Measurements from ENCODE around the gene IFT81.
"Not testable (repeated sequence)": the region's sequence is repeated elsewhere in the genome, so short reads cannot be mapped to it uniquely, and the experiment has no call there.

The IFT81 gene

DNA sequence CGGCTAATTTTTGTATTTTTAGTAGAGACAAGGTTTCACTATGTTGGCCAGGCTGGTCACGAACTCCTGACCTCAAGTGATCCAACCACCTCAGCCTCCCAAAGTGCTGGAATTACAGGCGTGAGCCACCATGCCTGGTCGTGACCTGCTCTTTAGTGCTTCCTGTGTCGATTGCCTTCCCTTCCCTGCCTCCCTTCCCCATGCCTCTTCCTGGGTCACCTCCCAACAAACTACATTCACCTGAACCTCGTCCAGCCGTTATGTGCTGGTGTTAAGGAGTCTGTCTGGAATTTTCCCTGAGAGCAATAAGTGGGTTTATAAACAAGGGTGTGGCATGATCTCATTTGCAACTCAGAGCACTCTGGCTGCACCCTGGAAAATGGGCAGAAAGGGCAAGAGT is 43.7 kb upstream of the IFT81 start:
- Histone ChIP-seq H3K9me3 (ENCODE audit: insufficient read depth, low read length) (no peaks in the 10 kb centered on the region), H3K36me3 (replicated peaks; ENCODE audit: low read depth, low read length) (no peaks in the 10 kb centered on the region), H3K4me1 (ENCODE audit: low read length) (peaks cover 12% of the 10 kb centered on the region), H3K4me3 (ENCODE audit: low read length) (no peak overlapping the region), H3K79me2 (ENCODE audit: low read length) (no peaks in the 10 kb centered on the region), H2AFZ (ENCODE audit: low read depth, low read length) (no peak overlapping the region), H3K27ac (ENCODE audit: low read length) (no peak overlapping the region), H3K9ac (ENCODE audit: low read length) (no peak overlapping the region), H3K27me3 (ENCODE audit: low read depth, low read length) (no peaks in the 10 kb centered on the region), H3K4me2 (ENCODE audit: low read length) (0 out of 2 replicates have a peak overlapping the region, but pooled peaks have one; percentile 61), H4K20me1 (ENCODE audit: insufficient read depth, low read length) (no peaks in the 10 kb centered on the region)
- no peak for TF ChIP-seq CTCF (IDR thresholded peaks at IDR 0.05; ENCODE audit: low read depth, low read length)
- TF ChIP-seq EZH2phosphoT487 (IDR thresholded peaks at IDR 0.05; ENCODE audit: low read depth) = no peak

- H3K4me2 ChIP-seq (ENCODE audit: low read length) = no peak overlapping the region
- no peak overlapping the region for H2AFZ ChIP-seq (ENCODE audit: low read depth, low read length)
- H4K20me1 ChIP-seq (ENCODE audit: insufficient read depth, low read length) = no peaks in the 10 kb centered on the region
- TF ChIP-seq EZH2phosphoT487 (IDR thresholded peaks at IDR 0.05; ENCODE audit: low read depth) (no peak), CTCF (IDR thresholded peaks at IDR 0.05; ENCODE audit: low read depth, low read length) (no peak)
- H3K27ac ChIP-seq (ENCODE audit: low read length) = no peak overlapping the region
- H3K36me3 ChIP-seq (replicated peaks; ENCODE audit: low read depth, low read length) = no peaks in the 10 kb centered on the region
- H3K9me3 ChIP-seq (ENCODE audit: insufficient read depth, low read length) = no peaks in the 10 kb centered on the region
- no peak overlapping the region for H3K4me3 ChIP-seq (ENCODE audit: low read length)
- no peak overlapping the region for H3K9ac ChIP-seq (ENCODE audit: low read length)
- H3K4me1 ChIP-seq (ENCODE audit: low read length) = peaks cover 12% of the 10 kb centered on the region
- H3K27me3 ChIP-seq (ENCODE audit: low read depth, low read length) = 0 out of 2 replicates have a peak, but pooled peaks cover 3% of the 10 kb centered on the region
- no peaks in the 10 kb centered on the region for H3K79me2 ChIP-seq (ENCODE audit: low read length)
Measured at GRCh38 chr12:110084314-110085015, 39.7 kb upstream of the IFT81 start.

DNA sequence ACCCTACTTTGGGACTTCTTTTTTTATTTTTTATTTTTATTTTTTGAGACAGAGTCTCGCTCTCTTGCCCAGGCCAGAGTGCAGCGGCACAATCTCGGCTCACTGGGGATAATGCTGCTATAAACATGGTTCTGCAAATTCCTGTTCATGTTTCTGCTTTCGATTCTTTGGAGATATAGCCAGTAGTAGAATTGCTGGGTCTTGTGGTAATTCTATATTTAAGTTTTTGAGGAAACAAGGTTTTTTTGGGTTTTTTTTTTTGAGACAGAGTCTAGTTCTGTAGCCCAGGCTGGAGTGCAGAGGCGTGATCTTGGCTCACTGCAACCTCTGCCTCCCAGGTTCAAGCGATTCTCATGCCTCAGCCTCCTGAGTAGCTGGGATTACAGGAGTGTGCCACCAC is 35.9 kb upstream of the IFT81 start:
- H2AFZ ChIP-seq (ENCODE audit: low read depth, low read length); H3K4me1 ChIP-seq (ENCODE audit: low read length); H3K4me2 ChIP-seq (ENCODE audit: low read length): not testable (repeated sequence)

DNA sequence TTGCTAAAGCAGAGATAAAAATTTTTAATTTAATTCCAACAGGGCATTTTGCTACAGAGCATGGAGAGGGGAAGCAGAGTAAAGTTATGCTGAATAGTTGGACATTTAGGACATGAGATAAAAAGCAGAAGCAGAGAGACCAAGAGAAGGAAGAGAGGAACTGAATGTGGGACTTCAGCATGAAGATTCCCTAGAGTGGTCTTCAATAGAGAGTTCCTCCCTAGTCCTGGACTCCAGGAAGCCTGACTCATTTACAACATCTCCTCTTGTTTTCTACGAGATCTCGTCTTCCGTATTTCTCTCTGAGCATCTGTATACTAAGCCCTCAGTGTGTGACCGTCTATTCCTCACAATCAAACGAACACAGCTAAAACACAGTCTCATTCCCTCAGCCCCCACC is 35.2 kb upstream of the IFT81 start:
- H3K4me2 ChIP-seq (ENCODE audit: low read length) = peak overlapping the region; percentile 9; the same call in 1 of the 2 replicates
- TF ChIP-seq CTCF (IDR thresholded peaks at IDR 0.05; ENCODE audit: low read depth, low read length) (no peak), EZH2phosphoT487 (IDR thresholded peaks at IDR 0.05; ENCODE audit: low read depth) (no peak)

More for the DNA sequence above, 35.9 kb upstream of the IFT81 start:
- H3K27ac ChIP-seq (ENCODE audit: low read length); H4K20me1 ChIP-seq (ENCODE audit: insufficient read depth, low read length); H3K4me3 ChIP-seq (ENCODE audit: low read length); H3K79me2 ChIP-seq (ENCODE audit: low read length); H3K9ac ChIP-seq (ENCODE audit: low read length); H3K36me3 ChIP-seq (replicated peaks; ENCODE audit: low read depth, low read length); H3K9me3 ChIP-seq (ENCODE audit: insufficient read depth, low read length): not testable (repeated sequence)
- peaks cover 25% of the 10 kb centered on the region for H3K27me3 ChIP-seq (ENCODE audit: low read depth, low read length)

More for the DNA sequence above, 35.2 kb upstream of the IFT81 start:
- no peak overlapping the region for H3K27ac ChIP-seq (ENCODE audit: low read length)
- no peak overlapping the region for H3K9ac ChIP-seq (ENCODE audit: low read length)
- no peaks in the 10 kb centered on the region for H3K79me2 ChIP-seq (ENCODE audit: low read length)
- peaks cover 30% of the 10 kb centered on the region for H3K27me3 ChIP-seq (ENCODE audit: low read depth, low read length)
- peaks cover 5% of the 10 kb centered on the region; the same call in 1 of the 2 replicates for H3K4me1 ChIP-seq (ENCODE audit: low read length)
- no peaks in the 10 kb centered on the region for H3K9me3 ChIP-seq (ENCODE audit: insufficient read depth, low read length)
- no peaks in the 10 kb centered on the region for H3K36me3 ChIP-seq (replicated peaks; ENCODE audit: low read depth, low read length)
- H2AFZ ChIP-seq (ENCODE audit: low read depth, low read length) = no peak overlapping the region
- no peak overlapping the region for H3K4me3 ChIP-seq (ENCODE audit: low read length)
- no peaks in the 10 kb centered on the region for H4K20me1 ChIP-seq (ENCODE audit: insufficient read depth, low read length)
